8988T (cell line): ENCODE data around the gene MAP2.

Source experiments
- DNase-seq: peaks from one replicate; pipeline ENCODE4 v3.0.0; 2011

MAP2 gene

GRCh38 chr2:209753020-209753419 lies 329.2 kb downstream of the MAP2 start:
- no peak for DNase-seq

GRCh38 chr2:209757163-209757562 lies 333.3 kb downstream of the MAP2 start:
- DNase-seq, result no peak

- no peak for DNase-seq
These were observed 337.7 kb downstream of the MAP2 start for GRCh38 chr2:209761566-209761965.

- DNase-seq, result no peak
These were observed 338.7 kb downstream of the MAP2 start for GRCh38 chr2:209762563-209762962.

GRCh38 chr2:209763106-209763505 lies 339.3 kb downstream of the MAP2 start:
- no peak for DNase-seq

GRCh38 chr2:209766613-209767012 lies 342.8 kb downstream of the MAP2 start:
- no peak for DNase-seq

GRCh38 chr2:209767316-209767715 lies 343.5 kb downstream of the MAP2 start:
- no peak for DNase-seq

- no peak for DNase-seq
These were observed 344.7 kb downstream of the MAP2 start for GRCh38 chr2:209768557-209768956.

GRCh38 chr2:209771474-209772289 lies 347.8 kb downstream of the MAP2 start, which contains the start of gene UNC80:
TSS of gene UNC80 (plus strand) at chr2:209771832. CDS start at chr2:209772073, 241 bp downstream.
- peak; percentile 15 for DNase-seq

GRCh38 chr2:209772290-209772685 lies 348.4 kb downstream of the MAP2 start:
- no peak for DNase-seq

GRCh38 chr2:209773377-209773776 lies 349.5 kb downstream of the MAP2 start:
- DNase-seq, result no peak
